GM18858 (cell line): ENCODE data around the gene CDC42BPA.

Experiments used
- ATAC-seq: cut with Tn5 transposase; IDR thresholded peaks from one replicate; pipeline ENCODE4 v1.9.1; 2021; ENCODE audit not compliant: unreplicated experiment

CDC42BPA gene

DNA sequence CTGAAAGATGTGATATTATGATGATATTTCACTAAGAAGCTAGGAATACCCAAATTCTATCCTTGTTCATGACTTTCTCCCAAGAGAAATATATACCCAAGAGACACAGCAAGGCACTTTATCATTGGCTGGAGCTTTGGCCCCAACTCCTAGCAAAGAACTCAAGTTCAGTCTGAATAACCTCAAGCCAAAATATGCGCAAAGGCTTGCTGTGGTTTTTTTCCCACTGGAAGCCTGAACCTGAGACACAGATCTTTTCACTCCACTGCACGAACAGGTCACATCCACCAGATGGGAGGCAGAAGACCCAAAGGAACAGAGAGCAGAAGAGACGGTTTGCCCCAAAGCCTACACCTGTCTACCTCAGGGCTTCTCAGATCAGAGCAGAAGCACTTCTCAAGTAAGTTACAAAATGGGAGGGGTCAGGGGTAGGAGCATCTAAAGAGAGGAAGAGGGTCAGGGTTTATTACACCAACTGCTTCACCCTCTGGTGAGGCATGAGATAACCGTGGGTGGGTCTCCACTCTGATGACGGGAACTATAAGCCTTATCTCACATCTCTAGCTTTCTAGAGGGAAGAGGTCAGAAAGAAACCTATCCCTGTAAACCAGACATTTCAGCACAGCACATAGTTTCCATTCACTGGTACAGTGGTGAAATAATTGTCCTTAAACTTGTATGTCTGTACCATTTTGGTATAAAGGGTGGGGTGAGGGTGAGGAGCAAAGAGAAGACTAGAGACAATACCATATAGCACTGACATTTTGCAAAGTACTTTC is 17.1 kb upstream of the CDC42BPA start:
- ATAC-seq: no peak

DNA sequence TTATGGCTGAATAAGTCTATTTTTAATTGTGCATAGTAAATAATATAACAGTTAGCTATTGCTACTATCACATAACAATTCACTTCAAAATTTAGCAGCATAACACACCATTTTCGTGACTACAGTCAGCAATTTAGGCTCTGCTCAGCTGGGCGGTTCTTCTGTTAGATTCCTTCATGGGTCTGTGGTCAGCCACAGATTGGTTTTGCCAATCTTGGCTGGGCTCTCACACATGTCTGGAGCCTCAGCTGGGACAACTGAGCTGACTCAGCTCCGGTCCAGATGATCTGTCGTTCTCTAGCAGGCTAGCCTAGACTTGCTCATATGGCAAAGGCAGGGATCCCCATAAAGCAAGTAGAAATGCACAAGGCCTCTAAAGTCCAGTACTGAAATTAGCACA is 15.1 kb upstream of the CDC42BPA start:
- ATAC-seq: no peak

DNA sequence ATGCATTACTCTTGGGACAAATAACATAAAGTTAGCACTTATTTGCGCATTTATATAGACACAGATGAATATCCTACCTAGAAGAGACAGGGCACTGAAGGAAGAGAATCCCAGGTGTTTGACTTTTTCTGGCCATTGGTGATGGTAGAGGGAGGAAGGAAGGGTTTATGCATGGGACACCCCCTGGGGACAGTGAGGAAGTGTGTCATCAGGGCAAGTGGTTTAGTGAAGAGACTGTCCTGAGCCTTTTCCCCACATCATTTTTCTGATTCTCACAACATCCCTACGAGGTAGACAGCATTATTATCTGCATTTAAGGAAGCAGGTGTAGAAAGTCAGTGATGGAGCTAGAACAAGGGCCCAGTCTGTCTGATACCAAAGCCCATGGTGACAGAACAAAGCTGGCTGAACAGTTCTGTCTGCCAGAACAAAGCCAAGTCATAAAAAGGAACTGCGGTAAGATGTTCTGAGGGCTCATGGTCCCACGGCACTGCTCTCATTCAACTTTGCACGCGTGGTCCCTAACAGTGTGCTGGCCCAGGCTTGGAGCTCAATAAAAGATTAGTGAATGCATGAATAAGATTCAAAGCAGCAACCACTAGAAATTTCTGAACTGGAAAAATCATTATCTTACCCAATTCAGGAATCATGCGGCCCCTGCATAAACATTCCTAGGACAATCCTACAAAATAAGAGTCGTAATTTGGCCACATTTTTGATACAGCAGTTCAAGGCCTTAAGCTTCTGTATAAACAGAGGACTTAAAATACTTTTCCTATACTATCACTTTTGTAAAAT is 12.2 kb upstream of the CDC42BPA start:
- ATAC-seq: no peak

DNA sequence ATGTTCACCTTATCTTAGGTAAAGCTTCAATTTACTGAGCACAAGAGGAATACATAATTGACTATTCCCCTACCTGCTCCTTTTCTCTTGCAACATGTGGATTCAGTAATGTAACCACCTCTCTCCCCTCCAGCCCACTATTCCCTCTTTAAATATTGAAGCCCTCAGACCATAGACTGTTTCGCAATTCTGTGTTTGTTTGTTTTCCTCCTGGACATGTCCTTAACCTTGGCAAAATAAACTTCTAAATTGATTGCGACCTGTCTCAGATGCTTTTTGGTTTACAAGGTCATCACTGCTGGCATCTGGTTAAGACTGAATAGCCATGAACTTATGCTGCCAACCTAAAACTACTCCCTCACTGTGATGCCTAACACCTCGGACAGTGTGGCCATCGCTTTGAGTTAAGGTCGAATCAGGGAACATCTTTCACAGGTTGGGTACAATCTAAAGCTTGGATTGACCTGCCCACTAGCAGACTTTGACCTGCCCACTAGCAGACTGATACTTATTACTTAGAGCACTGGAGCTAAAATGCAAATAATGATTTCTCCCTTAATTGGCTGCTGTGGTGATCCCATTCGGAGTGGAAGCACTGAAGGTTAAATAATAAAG is 10.2 kb upstream of the CDC42BPA start:
- ATAC-seq: no peak

DNA sequence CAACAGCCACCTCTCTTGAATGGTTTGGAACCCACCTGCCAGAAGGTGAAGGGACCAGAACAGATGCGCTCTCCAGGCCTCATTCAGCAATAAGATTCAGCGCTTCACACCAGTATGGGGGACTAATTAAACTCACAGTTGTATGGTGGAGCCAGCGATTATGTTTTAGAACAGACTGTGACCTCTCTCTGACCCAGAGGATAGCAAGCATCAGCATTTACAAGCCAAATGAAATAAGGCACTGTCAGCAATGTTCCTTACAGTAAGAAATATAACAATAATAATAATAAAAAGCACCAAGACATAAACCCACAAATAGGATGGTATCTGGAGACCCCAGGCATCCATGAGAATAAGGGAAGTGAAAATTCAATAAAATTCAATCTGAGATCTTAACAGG is 6.9 kb upstream of the CDC42BPA start:
- ATAC-seq: no peak

DNA sequence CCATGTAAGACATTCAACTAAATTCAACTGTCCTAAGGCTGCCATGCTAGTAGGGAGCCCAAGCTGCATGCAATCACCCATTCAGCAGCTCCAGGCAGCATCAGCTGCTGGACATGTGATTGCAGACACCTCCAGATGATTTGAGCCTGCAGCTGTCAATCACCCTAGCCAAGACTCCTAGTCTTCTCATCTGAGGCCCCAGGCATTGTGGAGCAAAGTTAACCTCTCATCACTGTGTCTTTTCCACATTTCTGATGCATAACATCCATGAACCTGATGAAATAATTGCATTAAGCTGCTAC is 5.6 kb upstream of the CDC42BPA start:
- ATAC-seq: no peak

DNA sequence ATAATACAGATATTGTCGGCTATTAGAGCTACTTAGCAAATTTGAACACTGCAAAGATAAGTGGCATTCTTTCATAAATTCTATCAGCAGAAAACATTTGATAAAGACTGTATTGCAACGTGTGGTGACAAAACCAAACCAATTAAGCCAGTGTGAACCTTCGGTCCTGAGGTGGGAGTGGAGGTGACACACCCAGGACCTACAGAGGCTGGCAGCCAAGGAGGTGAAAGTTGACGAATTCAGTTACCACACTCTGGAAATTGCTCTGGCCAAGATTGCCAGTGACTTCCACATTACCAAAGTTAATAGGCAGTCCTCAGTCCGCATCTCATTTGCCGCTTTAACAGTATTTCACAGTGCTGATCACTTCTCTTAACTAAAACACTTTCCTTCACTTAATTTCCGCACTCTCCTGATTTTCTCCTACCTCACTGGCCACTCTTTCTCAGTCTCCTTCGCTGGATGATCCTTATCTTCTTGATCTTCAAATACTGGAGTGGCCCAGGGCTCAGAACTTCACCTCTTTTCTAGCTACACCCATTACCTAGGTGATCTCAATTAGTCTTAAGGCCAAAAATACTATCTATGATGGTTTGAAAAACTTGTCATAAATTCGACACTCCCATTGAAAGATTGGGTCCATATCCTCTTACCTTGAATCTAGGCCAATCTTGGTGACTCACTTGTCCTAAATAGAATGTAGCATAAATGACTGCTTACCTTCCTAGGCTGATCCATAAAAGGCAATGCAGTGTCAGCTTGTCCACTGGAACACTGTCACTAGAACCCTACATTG is 5.1 kb upstream of the CDC42BPA start:
- no peak for ATAC-seq

DNA sequence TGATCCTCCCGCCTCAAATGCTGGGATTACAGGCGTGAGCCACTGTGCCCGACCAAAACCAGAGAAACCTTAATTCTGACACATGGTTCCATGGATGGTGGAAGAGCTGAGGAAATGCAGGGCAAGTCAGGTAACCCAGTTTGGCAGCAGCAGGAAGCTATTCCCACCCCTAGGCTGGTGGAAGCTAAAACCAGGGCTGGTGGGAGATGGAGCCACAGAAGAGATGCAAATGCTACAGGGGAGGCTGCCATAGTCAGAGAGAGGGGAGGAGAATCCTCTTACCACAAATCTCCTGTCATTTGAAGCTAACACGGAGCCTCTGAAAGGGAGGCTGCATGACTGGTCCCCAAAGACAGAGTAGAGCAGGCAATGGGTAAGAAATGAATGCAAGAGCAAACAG is 4.1 kb upstream of the CDC42BPA start:
- ATAC-seq: no peak

DNA sequence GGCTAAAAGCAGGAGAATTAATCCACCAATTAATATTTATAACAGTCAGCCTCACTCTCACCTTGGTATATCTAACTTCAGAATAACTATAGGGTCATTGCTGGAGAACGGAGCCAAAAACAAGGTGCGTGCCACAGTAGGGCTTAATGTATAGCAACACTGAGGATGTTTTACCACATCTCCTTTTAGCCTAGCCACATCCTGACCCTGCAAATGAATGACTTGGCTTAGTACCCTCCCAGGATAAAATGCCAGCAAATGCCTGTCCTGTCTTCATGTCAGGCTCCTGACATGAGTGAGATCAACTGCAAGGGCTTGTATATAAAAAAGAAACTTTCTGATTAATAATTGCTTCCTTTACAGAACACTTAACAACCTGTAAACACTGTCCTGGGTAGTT is 2.7 kb upstream of the CDC42BPA start:
- ATAC-seq: no peak

DNA sequence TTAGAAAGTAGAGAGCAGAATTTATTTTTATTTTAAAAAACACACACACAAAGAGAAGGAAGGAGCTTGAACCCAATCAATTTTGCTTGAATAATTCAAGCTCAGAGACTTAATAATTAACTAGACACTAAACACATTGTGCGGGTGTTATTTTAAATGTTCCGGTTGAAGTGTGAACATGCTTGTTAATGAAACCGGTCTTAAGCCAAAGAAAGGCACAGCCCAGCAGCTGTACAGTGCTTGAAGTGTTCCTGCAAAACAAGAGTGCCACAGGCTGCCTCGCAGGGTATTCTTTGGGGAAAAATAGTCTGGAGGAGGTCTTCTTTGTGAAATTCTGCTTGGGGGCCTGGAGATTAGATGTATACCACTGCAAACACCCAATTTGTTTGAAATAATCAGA is 2.2 kb upstream of the CDC42BPA start:
- ATAC-seq: no peak

DNA sequence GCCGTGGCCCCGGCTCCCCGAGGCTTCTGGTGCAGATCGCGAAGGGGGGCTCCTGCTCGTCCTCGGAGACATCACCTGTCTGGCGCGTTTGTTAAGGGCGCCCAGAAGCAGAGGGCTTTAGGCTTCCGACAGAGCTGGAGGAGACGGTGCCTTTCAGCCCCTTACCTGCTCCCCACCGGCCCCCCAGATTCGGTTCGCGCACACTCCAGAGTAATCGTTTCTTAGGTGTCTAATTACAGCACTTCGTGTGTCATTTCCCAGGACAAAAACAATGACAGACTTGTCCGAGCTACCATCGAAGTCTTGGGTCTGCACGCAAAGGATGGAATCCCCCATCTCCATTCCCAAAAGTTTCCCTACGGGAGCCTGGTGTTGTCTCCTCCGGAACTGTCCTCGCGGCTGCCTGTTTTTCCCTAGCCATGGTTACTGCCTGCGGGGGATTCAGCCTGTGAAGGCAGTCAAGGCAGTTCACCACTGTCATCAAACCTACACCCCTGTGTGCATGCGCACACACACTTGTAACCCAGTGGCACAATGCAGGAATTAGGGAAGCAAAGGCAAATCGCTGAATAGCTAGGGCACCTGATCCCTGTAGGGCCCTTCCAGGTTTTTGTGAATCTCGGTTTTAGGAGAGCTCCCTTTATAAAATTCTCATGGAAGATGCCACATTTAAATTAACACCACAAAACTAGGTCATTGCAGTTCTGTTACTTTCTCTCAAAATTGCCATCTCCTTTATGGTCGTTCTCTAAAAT is 738 bp upstream of the CDC42BPA start:
- no peak for ATAC-seq

DNA sequence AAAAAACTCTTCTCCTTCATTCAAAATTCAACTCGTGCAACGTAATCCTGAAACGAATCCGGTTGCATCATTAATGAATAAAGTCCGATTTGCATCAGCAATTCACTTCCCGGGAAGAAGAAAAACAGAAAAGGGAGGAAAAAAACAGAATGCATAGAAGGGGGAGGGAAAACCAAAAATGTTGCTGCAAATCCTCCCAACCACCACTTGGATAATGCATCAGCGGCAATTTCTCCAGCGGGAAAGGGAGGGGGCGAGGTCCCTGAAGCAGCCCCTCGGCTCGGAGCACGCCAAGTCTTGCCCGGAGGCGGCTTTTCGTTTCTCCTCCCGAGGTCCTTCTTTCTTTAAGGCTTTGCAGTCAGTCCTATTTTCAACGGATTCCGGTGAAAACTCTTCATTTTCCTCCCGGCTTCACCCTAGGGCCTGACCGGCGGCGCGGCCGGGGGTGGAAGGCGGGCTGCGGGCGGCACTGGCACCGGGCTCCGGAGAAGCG is 723 bp downstream of the CDC42BPA start:
- no peak for ATAC-seq

DNA sequence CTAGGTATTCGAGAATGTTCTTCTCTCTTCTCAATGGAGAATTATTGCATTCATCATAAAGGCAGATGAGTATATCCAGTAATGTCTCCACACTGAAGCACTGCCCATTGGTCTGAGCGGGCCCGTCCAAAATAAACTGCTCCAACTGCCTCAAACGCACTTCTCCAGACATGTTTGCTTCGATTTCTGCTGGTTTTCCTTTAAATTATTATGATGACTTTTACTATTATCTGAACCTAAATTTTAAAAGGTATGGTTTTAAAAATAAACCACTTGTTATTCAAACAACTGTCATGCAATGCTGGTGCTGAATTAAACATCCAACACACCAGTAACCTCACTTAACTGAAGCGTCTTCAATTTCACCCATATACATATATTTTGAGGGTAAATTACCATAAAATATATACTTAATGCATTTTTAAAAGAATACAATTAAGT is 1.3 kb downstream of the CDC42BPA start:
- no peak for ATAC-seq

DNA sequence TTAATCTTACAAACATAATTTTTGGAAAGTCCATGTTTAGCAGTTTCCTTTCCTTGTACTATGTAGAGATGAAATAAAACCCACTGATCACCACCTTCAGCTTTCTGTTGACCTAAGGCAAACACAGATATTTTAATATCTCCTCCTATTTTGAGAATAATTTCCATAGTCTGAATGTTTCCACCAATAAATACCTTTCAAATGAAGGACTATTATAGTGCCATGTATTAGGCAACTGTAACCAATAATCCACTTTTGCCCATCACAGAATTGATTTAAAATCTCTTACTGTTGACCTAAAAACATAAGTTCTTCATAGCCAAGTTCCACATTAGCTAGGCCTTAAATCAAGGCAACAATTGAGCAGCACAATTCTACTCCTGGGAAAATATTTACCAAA is 1.8 kb downstream of the CDC42BPA start:
- no peak for ATAC-seq

DNA sequence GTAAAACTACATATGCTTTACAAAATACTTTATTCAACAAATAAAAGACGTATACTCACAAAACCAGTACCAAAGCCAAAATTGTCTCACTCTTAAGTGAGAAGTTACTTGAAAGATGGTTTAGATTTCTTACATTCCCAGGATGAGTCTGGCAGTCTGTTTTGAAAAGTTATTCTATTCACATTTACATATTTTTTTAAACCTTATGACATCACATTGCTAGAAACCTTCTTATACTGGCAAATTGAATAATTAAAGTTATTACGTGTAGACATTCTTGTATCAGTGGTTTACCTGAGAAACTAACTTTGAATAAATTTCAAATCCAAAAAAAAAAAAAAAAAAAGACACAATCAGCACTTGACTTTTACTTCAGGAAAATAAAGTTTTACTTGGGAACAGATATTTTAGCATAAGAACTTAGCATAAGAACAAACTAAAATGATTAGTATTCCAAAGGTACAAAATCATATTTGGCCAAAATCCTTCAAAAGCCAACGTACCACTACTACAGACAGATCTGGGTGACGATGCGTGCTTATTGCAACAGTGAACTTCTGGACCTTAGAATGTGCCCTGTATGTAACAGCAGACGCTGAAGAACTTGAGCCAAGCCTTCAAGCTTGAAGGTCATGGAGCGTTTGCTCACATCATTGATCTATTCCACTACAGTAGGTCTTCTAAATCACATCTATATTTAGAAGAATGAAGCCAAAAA is 2.5 kb downstream of the CDC42BPA start:
- no peak for ATAC-seq

DNA sequence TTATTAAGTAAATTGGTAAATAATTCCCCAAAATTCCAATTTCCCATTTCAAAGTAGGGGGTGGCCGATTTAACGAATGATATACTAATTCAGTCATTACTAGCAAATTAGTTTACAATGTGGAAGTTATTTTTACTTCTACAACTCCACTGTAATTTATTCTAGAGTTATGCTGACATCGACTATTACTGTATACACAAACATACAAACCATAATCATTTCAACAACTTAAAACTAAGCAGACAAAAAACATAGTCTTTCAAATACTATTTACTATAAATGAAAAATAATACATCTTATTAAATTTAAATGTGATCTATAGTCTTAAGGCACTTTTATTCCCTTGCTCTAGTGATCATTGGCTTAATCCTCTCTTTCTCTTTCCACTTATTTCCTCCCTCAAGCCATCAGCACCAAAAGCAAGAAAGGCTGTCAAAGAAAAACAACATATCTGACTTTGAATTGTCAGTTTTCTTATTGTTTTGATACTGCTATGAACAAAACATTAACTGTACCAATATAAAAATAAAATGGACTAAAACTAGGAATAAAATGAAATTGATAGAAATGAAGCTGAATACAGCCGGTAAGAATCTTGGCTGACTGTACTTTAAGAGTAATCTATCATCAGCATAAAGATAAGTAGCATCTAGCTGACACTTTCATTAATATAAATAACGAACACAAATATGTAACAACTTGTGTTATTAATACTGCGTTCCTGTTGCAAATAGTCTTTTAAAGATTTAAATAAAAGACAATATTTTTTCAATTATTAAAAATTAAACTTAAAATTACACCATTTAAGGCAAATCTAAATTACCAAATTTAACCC is 4.1 kb downstream of the CDC42BPA start:
- no peak for ATAC-seq

DNA sequence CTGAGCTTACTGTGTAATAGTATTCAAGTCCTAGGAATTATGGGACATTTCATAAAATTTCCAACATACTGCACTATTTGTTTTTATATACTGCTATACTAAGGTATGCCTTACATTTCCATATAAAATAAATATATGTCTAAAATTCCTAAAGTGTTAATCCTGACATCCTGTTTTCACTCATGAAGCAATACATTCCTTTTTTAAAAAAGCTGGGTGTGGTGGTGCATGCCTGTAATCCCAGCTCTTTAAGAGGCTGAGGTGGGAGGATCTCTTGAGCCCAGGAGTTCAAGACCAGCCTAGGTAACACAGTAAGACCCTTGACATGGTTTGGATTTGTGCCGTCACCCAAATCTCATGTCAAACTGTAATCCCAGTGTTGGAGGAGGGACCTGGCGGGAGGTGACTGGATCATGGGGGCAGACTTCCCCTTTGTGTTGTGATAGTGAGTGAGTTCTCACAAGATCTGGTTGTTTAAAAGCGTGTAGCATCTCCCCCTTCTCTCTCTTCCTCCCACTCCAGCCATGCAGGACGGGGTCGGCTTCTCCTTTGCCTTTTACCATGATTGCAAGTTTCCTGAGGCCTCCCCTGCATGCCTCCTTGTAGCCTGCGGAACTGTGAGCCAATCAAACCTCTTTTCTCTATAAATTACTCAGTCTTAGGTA is 5.8 kb downstream of the CDC42BPA start:
- ATAC-seq: no peak

DNA sequence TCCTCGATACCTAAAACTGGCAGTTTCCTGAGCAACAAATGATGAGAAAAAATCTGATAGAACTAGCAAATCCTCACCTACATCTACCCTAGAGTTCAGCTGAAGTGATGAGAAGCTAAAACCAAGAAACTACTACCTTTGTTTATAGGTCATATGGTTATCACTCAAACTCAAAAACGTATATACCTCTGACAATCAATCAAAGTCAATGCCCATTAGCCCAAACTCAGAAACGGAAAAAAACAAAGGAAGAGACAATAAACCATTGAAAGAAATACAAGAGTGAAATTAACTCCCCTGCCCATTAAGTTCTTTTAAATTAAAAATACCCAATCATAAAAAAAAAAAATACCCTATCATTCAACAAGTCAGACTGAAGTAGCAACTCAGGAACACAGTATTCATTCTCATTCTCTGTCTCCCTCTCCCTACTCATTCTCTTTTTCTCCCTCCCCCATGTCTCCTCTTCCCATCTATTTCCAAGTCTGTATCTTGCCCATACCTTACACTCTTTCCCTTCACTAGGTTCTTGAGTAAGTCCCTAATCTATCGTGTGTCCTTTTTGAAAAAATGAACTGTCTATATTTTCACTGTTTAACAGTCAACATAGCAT is 6.8 kb downstream of the CDC42BPA start:
- ATAC-seq: no peak
